HG02852 (cell line): ENCODE measurements around the gene DET1.

Experiments used
- ATAC-seq: cut with Tn5 transposase; IDR thresholded peaks from one replicate; pipeline ENCODE4 v1.9.1; 2021; ENCODE audit warnings: mild to moderate bottlenecking, moderate library complexity; ENCODE audit not compliant: unreplicated experiment

Gene DET1

DNA sequence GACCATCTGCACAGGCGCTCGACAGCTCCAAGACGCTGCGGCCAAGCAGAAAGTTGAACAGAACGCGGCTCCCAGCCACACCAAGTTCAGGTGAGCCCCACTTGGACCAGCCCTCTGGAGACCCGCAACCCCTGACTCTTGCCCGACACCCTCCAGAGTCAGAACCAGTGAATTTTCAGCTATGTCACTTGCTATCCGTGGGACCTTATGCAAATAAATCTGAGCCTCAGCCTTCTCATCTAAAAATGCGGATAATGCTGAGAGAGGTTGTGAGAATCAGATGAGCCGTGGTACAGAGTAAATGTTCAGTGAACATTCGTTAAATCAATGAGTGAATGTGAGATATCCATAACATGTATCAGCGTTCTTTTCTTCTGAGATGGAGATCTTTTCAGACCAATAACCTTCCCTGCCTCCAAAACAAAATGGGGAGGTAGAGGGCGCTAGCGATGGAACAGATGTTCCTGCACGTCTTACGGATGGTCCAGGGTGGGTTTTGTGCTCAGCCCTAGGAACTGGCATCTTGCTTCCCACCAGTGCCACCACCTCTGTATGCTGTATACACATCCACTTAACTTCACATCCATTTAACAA, 78.4 kb downstream of the DET1 start:
- peak; percentile 1 for ATAC-seq

DNA sequence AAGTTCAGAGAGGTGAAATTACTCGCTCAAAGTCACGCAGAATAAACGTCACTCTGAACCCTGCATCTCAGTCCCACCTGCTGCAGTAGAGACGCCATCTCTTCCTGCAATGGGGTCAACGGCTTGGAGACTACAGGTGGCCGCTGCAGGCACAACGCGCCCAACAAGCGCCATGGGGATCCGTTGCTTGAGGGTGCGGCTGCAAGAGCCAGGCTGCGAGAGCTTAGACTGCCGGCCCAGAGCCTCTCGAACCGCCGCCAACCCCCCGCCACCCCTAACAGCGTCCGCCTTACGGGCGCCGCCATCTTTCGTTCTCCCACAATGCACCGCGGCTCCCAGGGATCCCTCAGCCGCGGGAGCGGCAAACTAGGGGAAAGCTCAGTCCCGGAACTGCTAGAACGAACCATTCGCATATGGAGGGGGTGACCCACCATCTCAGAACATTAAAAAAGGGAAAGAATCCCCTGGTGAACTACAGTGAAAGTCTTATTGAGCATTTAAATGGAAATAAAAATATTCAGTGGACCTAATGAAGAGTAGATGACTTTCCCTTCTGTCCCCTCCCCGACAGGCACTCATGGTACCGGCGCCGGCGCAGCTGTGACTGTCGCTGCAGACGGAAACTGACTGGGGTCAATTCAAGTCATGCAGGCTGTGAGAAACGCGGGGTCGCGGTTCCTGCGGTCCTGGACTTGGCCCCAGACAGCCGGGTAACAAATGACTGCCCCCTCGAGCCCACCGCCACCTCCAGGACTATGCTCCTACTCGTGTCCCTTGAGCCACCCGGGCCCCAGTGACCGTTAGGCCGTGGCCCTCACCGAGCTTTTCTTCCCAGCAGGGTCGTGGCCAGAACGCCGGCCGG, 79.2 kb downstream of the DET1 start, which contains the start of the genes MRPL46 and MRPS11:
TSS of gene MRPL46 (minus strand) at position 316 of the 862 bp plus-strand sequence. CDS start at position 305, 11 bp downstream.
TSS of gene MRPS11 (plus strand) at position 636 of the 862 bp plus-strand sequence. CDS start at position 646, 10 bp downstream.
- peak; percentile 77 for ATAC-seq

DNA sequence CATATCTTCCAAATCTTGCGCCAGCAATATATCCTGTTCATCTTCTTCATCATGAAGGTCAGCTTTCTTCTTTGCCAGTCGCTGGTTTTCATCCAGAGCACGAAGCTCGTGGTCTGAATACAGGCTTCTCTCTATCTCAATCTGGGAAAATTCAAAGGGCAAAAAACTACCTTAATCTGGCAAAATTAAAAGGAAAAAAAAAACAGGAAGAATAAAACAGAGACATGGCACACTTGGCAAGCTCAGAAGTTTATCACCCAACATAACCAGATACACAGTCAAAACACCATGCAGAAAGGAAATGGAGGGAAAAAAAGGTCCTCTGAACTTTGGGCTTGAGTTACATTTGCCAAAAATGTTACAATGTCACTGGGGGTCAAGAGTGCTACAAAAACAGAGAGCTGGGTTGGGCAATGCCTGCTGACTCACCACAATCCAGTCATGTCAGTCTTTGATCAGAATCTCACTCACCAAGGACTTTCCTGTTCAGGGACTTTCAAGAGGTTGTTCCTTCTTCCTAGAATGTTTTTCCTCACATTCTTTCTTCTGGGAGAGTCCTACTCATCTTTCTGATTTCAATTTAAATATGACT, 80.8 kb downstream of the DET1 start:
- ATAC-seq, result no peak

DNA sequence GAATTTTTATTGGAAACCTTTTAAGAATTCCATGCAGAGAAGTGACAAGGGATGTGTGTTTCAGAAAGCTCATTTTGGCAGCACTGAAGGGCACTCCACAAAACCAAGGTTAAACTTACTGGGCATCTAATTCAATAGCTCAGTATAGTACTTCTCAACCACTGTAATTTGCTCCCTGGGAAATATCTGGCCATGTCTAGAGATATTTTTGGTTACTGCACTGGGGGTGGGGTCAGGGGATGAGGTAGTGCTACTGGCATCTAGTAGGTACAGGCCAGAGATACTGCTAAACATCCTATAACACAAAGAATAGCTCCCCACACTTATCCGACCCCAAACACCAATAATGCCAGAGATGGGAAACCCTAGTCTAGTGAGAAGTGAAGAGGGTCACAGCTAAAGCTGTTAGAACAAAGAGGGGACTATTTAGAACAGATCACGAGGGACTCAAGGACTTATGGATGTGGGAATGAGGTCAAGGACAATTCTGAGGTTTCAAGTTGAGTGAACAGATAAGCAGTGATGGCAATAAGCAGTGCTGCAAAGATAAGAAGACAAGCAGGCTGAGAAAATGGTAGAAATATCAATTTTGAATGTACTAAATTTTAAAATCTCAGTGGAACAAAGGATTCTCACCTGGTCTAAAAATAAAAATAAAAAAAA, 82.5 kb downstream of the DET1 start:
- ATAC-seq, result no peak
